Sigmoid colon (tissue), 7 donors: ENCODE results near the gene DDA1. TPM values are rescaled to one million over a fixed set of nuclear protein-coding genes. Genes with fewer than 3 reads are reported as not detected.

ENCODE experiments used
- DNase-seq: peaks from one replicate; pipeline ENCODE4 v3.0.0-alpha.2; 2019
- H3K27ac ChIP-seq, 4 donors: fragments of 200-600 bp; sonication (generic); one replicate each; pipeline ENCODE4 v1.5.1; 2016 to 2019; ENCODE audit warnings: mild to moderate bottlenecking in 1 of 4
- H3K27me3 ChIP-seq, 3 donors: fragments of 200-600 bp; sonication (generic); one replicate each; pipeline ENCODE4 v1.5.1; 2019; ENCODE audit warnings: mild to moderate bottlenecking in 1 of 3
- H3K36me3 ChIP-seq, 4 donors: fragments of 200-600 bp; sonication (generic); one replicate each; pipeline ENCODE4 v1.5.1; 2016 to 2019
- H3K4me1 ChIP-seq, 4 donors: fragments of 200-600 bp; sonication (generic); one replicate each; pipeline ENCODE4 v1.5.1; 2017 to 2019
- H3K4me3 ChIP-seq, 4 donors: fragments of 200-600 bp; sonication (generic); one replicate each; pipeline ENCODE4 v1.5.1; 2017 to 2019; ENCODE audit warnings: mild to moderate bottlenecking in 2 of 4, moderate library complexity in 1 of 4
- H3K9me3 ChIP-seq, 4 donors: fragments of 200-600 bp in 3 of 4; sonication (generic) in 3 of 4; one replicate each; pipeline versions ENCODE4 v1.5.1 to v1.6.1; 2013 to 2019
- CTCF ChIP-seq, 4 experiments: fragments of 450-650 bp in 3 of 4; fragments of 200-600 bp in 1 of 4; IDR thresholded peaks; one replicate each; pipeline ENCODE4 v1.5.1; 2016 to 2019; ENCODE audit warnings: antibody characterized with exemption in 4 of 4, mild to moderate bottlenecking in 3 of 4, moderate library complexity in 2 of 4
- EP300 ChIP-seq, 4 donors: sonication (generic); formaldehyde crosslinking; IDR thresholded peaks; one replicate each; pipeline ENCODE4 v1.6.1; 2017; ENCODE audit warnings: antibody characterized with exemption in 4 of 4
- POLR2A ChIP-seq, 2 donors: fragments of 450-650 bp; IDR thresholded peaks; one replicate each; pipeline ENCODE4 v1.6.1; 2016; ENCODE audit warnings: antibody characterized with exemption in 2 of 2, mild to moderate bottlenecking in 2 of 2, moderate library complexity in 2 of 2
- POLR2AphosphoS5 ChIP-seq, 4 donors: sonication (generic); formaldehyde crosslinking; IDR thresholded peaks; one replicate each; pipeline ENCODE4 v1.6.1; 2017; ENCODE audit warnings: antibody characterized with exemption in 4 of 4
- WGBS, 2 donors: extraction: QIAGEN DNeasy Blood & Tissue Kit; methylation state at CpG; one replicate each; pipeline ENCODE4 v1.1.7; 2013; 5-methylcytosine and 5-hydroxymethylcytosine counted together
- intact Hi-C: fragments of 100-400 bp; cut with DNase I; formaldehyde crosslinking; loops from one replicate; pipeline ENCODE4 v1.15.1; 2023
- polyA plus RNA-seq, 3 donors: library from polyadenylated mRNA; stranded (reverse); fragments of 200-250 nt; gene quantifications; one replicate each; pipeline ENCODE4 v1.2.3, GENCODE V29; 2013
- total RNA-seq, 4 donors: library from RNA; depleted of rRNA; stranded (reverse); fragments of >200 nt; gene quantifications; one replicate each; pipeline ENCODE4 v1.1.0, GENCODE V29; 2016
- donor health status: healthy with polysubstance abuse.
- donor health status: Bipolar disorder and iron deficiency.
- donor health status: healthy.

DDA1 gene
- total and polyA plus RNA-seq, 7 donors: 6.1 to 101 (median 10.3) TPM

GRCh38 chr19:17306285-17306714 is 3.1 kb upstream of the DDA1 start:
- Histone ChIP-seq H3K27ac (peak overlapping the region; percentile 92 to 97 (median 94)), H3K4me1 (peaks cover 0 to 75% (median 69%) of the 10 kb centered on the region in 4 donors), H3K27me3 (no peaks in the 10 kb centered on the region), H3K36me3 (peaks cover 0 to under 1% (median 0%) of the 10 kb centered on the region in 4 donors), H3K9me3 (no peaks in the 10 kb centered on the region), H3K4me3 (peak overlapping the region; percentile 67 to 78 (median 72))
- TF ChIP-seq POLR2AphosphoS5 (IDR thresholded peaks at IDR 0.05) (no peak), POLR2A (IDR thresholded peaks at IDR 0.05) (no peak), EP300 (IDR thresholded peaks at IDR 0.05) (no peak), CTCF (IDR thresholded peaks at IDR 0.05) (no peak)
- no peak for DNase-seq
- WGBS, 2 donors: 2 to 7% methylated on average over 28 of the region's 28 CpGs
- intact Hi-C loops: loop anchor here (5.0 kb wide), 1 partner anchor 59 kb away; the partner anchor contains the start of gene NR2F6

- H3K4me1 ChIP-seq: peaks cover 0 to 74% (median 67%) of the 10 kb centered on the region in 4 donors
- H3K4me3 ChIP-seq: no peak overlapping the region
- 46 to 78% methylated on average over 8 of the region's 8 CpGs for WGBS, 2 donors
Measured at GRCh38 chr19:17307876-17308377, 1.4 kb upstream of the DDA1 start.

GRCh38 chr19:17309965-17310461 is 650 bp downstream of the DDA1 start:
- intact Hi-C loops: loop anchor here (5.0 kb wide), 1 partner anchor 63 kb away; the partner anchor contains the start of gene NR2F6
- TF ChIP-seq POLR2AphosphoS5 (IDR thresholded peaks at IDR 0.05) (no peak), CTCF (IDR thresholded peaks at IDR 0.05) (no peak), EP300 (IDR thresholded peaks at IDR 0.05) (no peak), POLR2A (IDR thresholded peaks at IDR 0.05) (no peak)
- Histone ChIP-seq H3K4me3 (peak overlapping the region; percentile 89 to 95 (median 92)), H3K27me3 (no peaks in the 10 kb centered on the region), H3K27ac (peak overlapping the region; percentile 77 to 94 (median 81)), H3K4me1 (peaks cover 0 to 57% (median 49%) of the 10 kb centered on the region in 4 donors), H3K9me3 (no peaks in the 10 kb centered on the region), H3K36me3 (peaks cover 8 to 26% (median 9%) of the 10 kb centered on the region in 4 donors)
- 5 to 9% methylated on average over 23 of the region's 23 CpGs for WGBS, 2 donors
- DNase-seq: no peak

More at GRCh38 chr19:17307876-17308377, 1.4 kb upstream of the DDA1 start:
- H3K27ac ChIP-seq: peak overlapping the region in 3 of 4 donors; percentile 92 to 94 (median 93)
- H3K9me3 ChIP-seq: no peaks in the 10 kb centered on the region
- no peak for DNase-seq
- peaks cover 0 to 11% (median 0%) of the 10 kb centered on the region in 4 donors for H3K36me3 ChIP-seq
- no peak for TF ChIP-seq CTCF (IDR thresholded peaks at IDR 0.05)
- TF ChIP-seq POLR2A (IDR thresholded peaks at IDR 0.05): no peak
- no peak for TF ChIP-seq EP300 (IDR thresholded peaks at IDR 0.05)
- no peak for TF ChIP-seq POLR2AphosphoS5 (IDR thresholded peaks at IDR 0.05)
- H3K27me3 ChIP-seq: no peaks in the 10 kb centered on the region
- intact Hi-C loops: loop anchor here (5.0 kb wide), 1 partner anchor 61 kb away; the partner anchor contains the start of gene NR2F6

GRCh38 chr19:17311455-17312188 is 2.3 kb downstream of the DDA1 start:
- intact Hi-C loops: no loop called here
- Histone ChIP-seq H3K9me3 (no peaks in the 10 kb centered on the region), H3K4me3 (no peak overlapping the region), H3K27ac (no peak overlapping the region), H3K4me1 (peaks cover 0 to 49% (median 39%) of the 10 kb centered on the region in 4 donors), H3K27me3 (no peaks in the 10 kb centered on the region), H3K36me3 (peaks cover 8 to 40% (median 17%) of the 10 kb centered on the region in 4 donors)
- DNase-seq: no peak
- TF ChIP-seq CTCF (IDR thresholded peaks at IDR 0.05) (no peak), POLR2A (IDR thresholded peaks at IDR 0.05) (no peak), EP300 (IDR thresholded peaks at IDR 0.05) (no peak), POLR2AphosphoS5 (IDR thresholded peaks at IDR 0.05) (no peak)
- 84% methylated on average over 11 of the region's 11 CpGs for WGBS, 2 donors
